Measurements from ENCODE around the gene NLRP4. TPM values are rescaled to one million over a fixed set of nuclear protein-coding genes. Genes with fewer than 3 reads are reported as not detected.

NLRP4 gene
- total RNA-seq, 2 experiments from 2014 or later: 4.0 to 4.6 TPM

- no peaks in the 10 kb centered on the region for H3K9me2 ChIP-seq (ENCODE audit: insufficient read depth, low read length)
- intact Hi-C loops (cut with micrococcal nuclease; ENCODE audit: unreplicated experiment): loop anchor here (2.0 kb wide), 1 partner anchor 24 kb away; the partner anchor contains the start of gene NLRP11
- peak overlapping the region; percentile 99 for H2AFZ ChIP-seq (ENCODE audit: low read length)
- H3K36me3 ChIP-seq (ENCODE audit: insufficient read depth, low read length): no peaks in the 10 kb centered on the region
- peak overlapping the region; percentile 9 for H3K4me3 ChIP-seq (ENCODE audit: low read depth, low read length, poor library complexity, severe bottlenecking)
- H3K4me2 ChIP-seq (ENCODE audit: low read length): peak overlapping the region; percentile 73
- H3K27ac ChIP-seq (ENCODE audit: low read depth, low read length, poor library complexity, severe bottlenecking): peak overlapping the region; percentile 88
- ChIA-PET POLR2A (interaction anchor here (0.9 to 5.4 kb wide), 7 partner anchors 8 to 61 kb away, joined by 3 to 43 read pairs (median 5); partner anchors contain the start of gene NLRP11), CTCF (ENCODE audit: unreplicated experiment) (no interaction called here)
- peaks cover 12% of the 10 kb centered on the region; the same call in 1 of the 2 replicates for H3K9me3 ChIP-seq (ENCODE audit: low read length)
- peaks cover 80% of the 10 kb centered on the region for H3K4me1 ChIP-seq (ENCODE audit: insufficient read depth, low read length, poor library complexity, severe bottlenecking)
- H4K20me1 ChIP-seq (ENCODE audit: insufficient read depth, low read length): no peaks in the 10 kb centered on the region
- peaks cover 21% of the 10 kb centered on the region for H3K79me2 ChIP-seq (ENCODE audit: insufficient read depth, low read depth, low read length)
- no peak for DNase-seq (ENCODE audit: low spot score)
- TF ChIP-seq EZH2phosphoT487 (IDR thresholded peaks at IDR 0.05; ENCODE audit: borderline replicate concordance, low read depth, low read length) (no peak), CTCF (conservative IDR thresholded peaks at IDR 0.05; ENCODE audit: low read length) (no peak)
- no TSS peak for BruUV-seq (replicated peaks)
Observed at GRCh38 chr19:55855160-55855559, 18.8 kb downstream of the NLRP4 start.

GRCh38 chr19:55857149-55857548 is 20.8 kb downstream of the NLRP4 start:
- BruUV-seq (replicated peaks): no TSS peak
- H3K79me2 ChIP-seq (ENCODE audit: insufficient read depth, low read depth, low read length): peaks cover 34% of the 10 kb centered on the region
- peak overlapping the region; percentile 68 for H3K4me3 ChIP-seq (ENCODE audit: low read depth, low read length, poor library complexity, severe bottlenecking)
- intact Hi-C loops (cut with micrococcal nuclease; ENCODE audit: unreplicated experiment): no loop called here
- no peaks in the 10 kb centered on the region for H3K36me3 ChIP-seq (ENCODE audit: insufficient read depth, low read length)
- H3K4me2 ChIP-seq (ENCODE audit: low read length): peak overlapping the region; percentile 73
- H4K20me1 ChIP-seq (ENCODE audit: insufficient read depth, low read length): no peaks in the 10 kb centered on the region
- H3K4me1 ChIP-seq (ENCODE audit: insufficient read depth, low read length, poor library complexity, severe bottlenecking): peaks cover 97% of the 10 kb centered on the region
- peak overlapping the region; percentile 63; the same call in 1 of the 2 replicates for H2AFZ ChIP-seq (ENCODE audit: low read length)
- no peaks in the 10 kb centered on the region for H3K9me2 ChIP-seq (ENCODE audit: insufficient read depth, low read length)
- DNase-seq (ENCODE audit: low spot score): peak; percentile 91
- peaks cover 12% of the 10 kb centered on the region; the same call in 1 of the 2 replicates for H3K9me3 ChIP-seq (ENCODE audit: low read length)
- no peak for TF ChIP-seq EZH2phosphoT487 (IDR thresholded peaks at IDR 0.05; ENCODE audit: borderline replicate concordance, low read depth, low read length)
- TF ChIP-seq CTCF (conservative IDR thresholded peaks at IDR 0.05; ENCODE audit: low read length): no peak
- CTCF ChIA-PET (ENCODE audit: unreplicated experiment): interaction anchor here (0.5 to 0.6 kb wide), 2 partner anchors 27 to 186 kb away, joined by 3 read pairs; no protein-coding TSS in a partner anchor
- peak overlapping the region; percentile 88 for H3K27ac ChIP-seq (ENCODE audit: low read depth, low read length, poor library complexity, severe bottlenecking)
- POLR2A ChIA-PET: interaction anchor here (0.6 to 5.4 kb wide), 4 partner anchors 10 to 25 kb away, joined by 3 to 43 read pairs (median 7); partner anchors contain the start of gene NLRP11

- H3K79me2 ChIP-seq (ENCODE audit: insufficient read depth, low read depth, low read length): peaks cover 34% of the 10 kb centered on the region
- BruUV-seq (replicated peaks): no TSS peak
- peak overlapping the region; percentile 63; the same call in 1 of the 2 replicates for H2AFZ ChIP-seq (ENCODE audit: low read length)
- H4K20me1 ChIP-seq (ENCODE audit: insufficient read depth, low read length): no peaks in the 10 kb centered on the region
- intact Hi-C loops (cut with micrococcal nuclease; ENCODE audit: unreplicated experiment): no loop called here
- H3K4me3 ChIP-seq (ENCODE audit: low read depth, low read length, poor library complexity, severe bottlenecking): peak overlapping the region; percentile 68
- H3K4me1 ChIP-seq (ENCODE audit: insufficient read depth, low read length, poor library complexity, severe bottlenecking): peaks cover 94% of the 10 kb centered on the region
- H3K4me2 ChIP-seq (ENCODE audit: low read length): peak overlapping the region; percentile 73
- H3K9me2 ChIP-seq (ENCODE audit: insufficient read depth, low read length): no peaks in the 10 kb centered on the region
- CTCF ChIA-PET (ENCODE audit: unreplicated experiment): interaction anchor here (0.6 kb wide), 1 partner anchor 457 kb away, joined by 8 read pairs; the partner anchor contains the start of gene ZSCAN5A
- POLR2A ChIA-PET: interaction anchor here (5.4 kb wide), 1 partner anchor 26 kb away, joined by 43 read pairs; the partner anchor contains the start of gene NLRP11
- H3K36me3 ChIP-seq (ENCODE audit: insufficient read depth, low read length): peaks cover 1% of the 10 kb centered on the region; the same call in 1 of the 2 replicates
- TF ChIP-seq EZH2phosphoT487 (IDR thresholded peaks at IDR 0.05; ENCODE audit: borderline replicate concordance, low read depth, low read length) (no peak), CTCF (conservative IDR thresholded peaks at IDR 0.05; ENCODE audit: low read length) (no peak)
- DNase-seq (ENCODE audit: low spot score): no peak
- H3K27ac ChIP-seq (ENCODE audit: low read depth, low read length, poor library complexity, severe bottlenecking): peak overlapping the region; percentile 88
- peaks cover 12% of the 10 kb centered on the region; the same call in 1 of the 2 replicates for H3K9me3 ChIP-seq (ENCODE audit: low read length)
Observed at GRCh38 chr19:55857974-55858373, 21.6 kb downstream of the NLRP4 start.

All from OCI-LY7 (cell line).